HCT116 (cell line): ENCODE data around the gene TSPAN5.

Source experiments
- CTCF ChIP-seq, 3 experiments: fragments of 200-600 bp in 1 of 3; sonication (generic) in 1 of 3; IDR thresholded peaks in 2 of 3; conservative IDR thresholded peaks in 1 of 3; 2 replicates each; pipeline ENCODE4 v1.5.1; 2012 to 2017; ENCODE audit warnings: low read depth in 2 of 3, low read length in 2 of 3, antibody characterized with exemption in 1 of 3, borderline replicate concordance in 1 of 3, control low read depth in 1 of 3, mild to moderate bottlenecking in 1 of 3, mixed read lengths in 1 of 3, mixed run types in 1 of 3, moderate library complexity in 1 of 3; ENCODE audit not compliant: insufficient read depth in 1 of 3
- POLR2A ChIP-seq: IDR thresholded peaks from 2 replicates; pipeline ENCODE4 v1.7.0; 2011; ENCODE audit warnings: borderline replicate concordance; ENCODE audit not compliant: insufficient read depth, insufficient read length; ENCODE audit errors: extremely low read depth
- ZNF274 ChIP-seq: fragments of 200-500 bp; sonication (Bioruptor generic); IDR thresholded peaks from 2 replicates; pipeline ENCODE4 v1.6.1; 2014; ENCODE audit warnings: mild to moderate bottlenecking, low read depth, low read length, inconsistent platforms

GRCh38 chr4:98566361-98567008, 91.9 kb downstream of the TSPAN5 start:
- TF ChIP-seq ZNF274 = no peak
- no peak for TF ChIP-seq CTCF (IDR thresholded peaks at IDR 0.05 in 2 of 3, conservative IDR thresholded peaks at IDR 0.05 in 1 of 3; ENCODE audit: borderline replicate concordance in 1 of 3, insufficient read depth in 1 of 3, low read depth in 2 of 3, low read length in 2 of 3)
- TF ChIP-seq POLR2A = no peak
